ENCODE results near the gene STPG4.

GRCh38 chr2:47068981-47069627, 86.0 kb downstream of the STPG4 start:
- TF ChIP-seq POLR2AphosphoS5 (IDR thresholded peaks at IDR 0.05; ENCODE audit: borderline replicate concordance, low read depth, low read length) (no peak), EZH2 (IDR thresholded peaks at IDR 0.05) (no peak), FOXP2 (optimal IDR thresholded peaks at IDR 0.05; ENCODE audit: control extremely low read depth, extremely low read length, insufficient read depth) (no peak)

Data from SK-N-MC (cell line).